GM10847 (cell line): Measurements from ENCODE around the gene TRMT61A.

ENCODE experiments used
- POLR2A ChIP-seq: IDR thresholded peaks from 2 replicates; pipeline ENCODE4 v1.6.1; 2011; ENCODE audit not compliant: insufficient read length; ENCODE audit errors: extremely low read depth

TRMT61A gene

GRCh38 chr14:103526914-103527248 is 2.1 kb upstream of the TRMT61A start:
- TF ChIP-seq POLR2A, result no peak

DNA sequence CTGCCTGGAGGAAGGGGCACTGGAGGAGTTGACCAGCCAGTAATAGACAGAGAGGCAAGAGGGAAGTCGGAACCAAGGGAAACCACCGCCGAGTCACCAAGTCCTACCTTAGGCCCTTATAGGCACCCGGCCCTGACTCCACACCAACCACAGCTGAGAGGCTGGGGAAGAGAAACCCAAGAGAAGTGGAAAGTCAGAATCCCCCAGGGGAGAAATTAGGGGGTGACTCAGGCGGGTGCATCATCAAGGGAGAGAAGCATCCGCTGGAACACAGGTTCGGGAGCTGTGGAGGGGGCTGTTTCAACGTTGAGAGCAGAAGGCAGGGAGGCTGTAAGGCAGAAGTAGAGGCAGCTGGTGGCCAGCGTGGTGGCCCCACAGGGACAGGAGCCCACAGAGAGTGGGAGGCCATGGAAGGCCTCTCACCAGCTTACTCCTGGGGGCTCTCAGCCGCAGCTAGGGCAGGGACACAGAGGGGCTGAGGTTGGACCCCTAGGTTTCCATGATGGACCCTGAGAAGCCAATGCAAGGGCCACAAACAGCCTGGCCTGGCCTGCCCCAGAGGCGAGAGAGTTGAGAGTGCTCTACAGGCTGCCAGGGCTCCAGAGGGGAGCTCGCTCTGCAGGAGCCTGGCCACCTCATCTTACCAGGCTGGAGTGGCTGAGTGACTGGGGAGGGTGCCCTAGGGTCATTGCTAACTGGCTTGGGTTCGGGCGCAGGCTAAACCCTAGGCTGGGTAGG is 1.4 kb upstream of the TRMT61A start:
- TF ChIP-seq POLR2A, result no peak

DNA sequence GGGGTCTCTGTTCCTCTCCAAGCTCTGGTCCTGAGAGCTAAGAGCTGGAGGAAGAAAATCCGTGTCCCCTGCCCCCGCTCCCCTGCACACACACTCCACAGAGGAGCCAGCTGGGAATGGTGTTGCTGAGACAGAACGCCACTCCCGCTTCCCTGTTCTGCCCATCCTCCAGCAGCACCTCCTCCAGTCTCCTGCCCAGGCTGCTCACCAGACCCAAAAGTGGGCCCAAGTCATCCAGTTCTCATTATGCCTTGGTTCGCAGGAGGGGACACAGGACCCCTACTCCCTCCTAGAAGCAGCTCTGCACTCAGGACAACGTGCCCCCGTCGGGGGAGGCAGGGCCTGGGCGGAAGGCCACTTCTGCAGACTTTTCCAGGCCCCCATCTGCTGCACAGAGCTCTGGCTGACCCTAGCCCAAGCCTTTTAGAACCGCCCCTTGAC is 830 bp upstream of the TRMT61A start:
- no peak for TF ChIP-seq POLR2A

GRCh38 chr14:103529383-103530365 is 678 bp downstream of the TRMT61A start:
- no peak for TF ChIP-seq POLR2A

- TF ChIP-seq POLR2A, result no peak
Measured at GRCh38 chr14:103530390-103530789, 1.4 kb downstream of the TRMT61A start.

DNA sequence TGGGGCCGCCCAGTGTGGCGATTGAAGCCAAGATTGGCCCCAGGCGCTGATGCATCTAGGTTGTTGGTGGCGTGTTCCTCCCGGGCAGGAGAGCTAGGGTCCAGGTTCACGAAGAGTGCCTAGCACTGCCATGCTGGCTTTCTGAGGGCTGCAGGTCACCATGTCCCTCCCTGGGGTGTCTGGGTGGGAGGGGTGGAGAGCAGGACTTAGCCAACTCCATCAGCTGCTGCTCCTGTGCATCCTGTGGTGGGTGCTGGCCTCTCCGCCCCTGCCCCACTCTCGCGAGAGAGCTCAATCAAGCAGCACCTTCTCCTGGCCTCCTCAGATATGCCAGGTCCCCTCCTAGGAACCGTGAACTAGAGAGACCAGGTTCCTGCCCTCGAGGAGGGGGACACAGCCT is 1.8 kb downstream of the TRMT61A start:
- no peak for TF ChIP-seq POLR2A

DNA sequence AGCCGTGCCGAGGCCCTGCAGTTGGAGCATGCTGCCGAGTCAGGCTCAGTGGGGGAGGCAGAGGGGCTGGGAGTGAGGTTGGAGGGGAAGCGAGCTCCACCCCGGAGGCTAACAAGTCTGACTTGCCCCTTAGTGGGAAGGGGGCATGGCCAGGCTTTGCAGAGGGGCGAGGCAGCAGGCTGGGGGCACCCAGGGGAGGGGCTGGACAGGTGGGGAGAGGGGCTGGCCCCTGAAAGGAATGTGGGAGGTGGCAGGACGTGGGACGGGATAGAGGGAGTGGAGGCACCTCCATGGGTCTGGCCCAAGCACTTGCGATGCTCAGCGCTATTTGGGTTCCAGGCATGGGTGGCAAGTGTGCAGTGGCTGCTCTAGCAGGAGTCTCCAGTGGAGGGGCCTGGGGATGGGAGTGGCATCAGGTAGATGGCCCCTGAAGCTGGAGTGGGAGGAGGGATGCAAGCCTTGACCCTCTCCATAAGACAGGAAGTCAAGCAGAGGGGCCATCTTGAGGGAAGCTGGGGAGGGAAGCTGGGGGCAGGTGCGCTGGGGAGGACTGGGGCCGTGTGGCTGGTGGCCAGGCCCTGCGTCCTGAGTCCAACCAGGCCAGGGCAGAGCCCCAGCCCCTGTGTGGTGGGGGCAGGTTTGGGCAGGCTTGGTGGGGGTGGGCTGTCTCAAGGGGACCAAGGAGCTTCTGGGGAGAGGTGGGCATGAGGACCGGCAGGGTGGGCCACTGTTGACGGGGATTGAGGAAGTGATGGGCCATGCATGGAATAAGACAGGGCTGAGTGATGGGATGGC is 2.6 kb downstream of the TRMT61A start:
- TF ChIP-seq POLR2A, result no peak

GRCh38 chr14:103532216-103533136 is 3.5 kb downstream of the TRMT61A start:
- TF ChIP-seq POLR2A, result no peak

- no peak for TF ChIP-seq POLR2A
Measured at GRCh38 chr14:103533137-103533998, 4.4 kb downstream of the TRMT61A start.

DNA sequence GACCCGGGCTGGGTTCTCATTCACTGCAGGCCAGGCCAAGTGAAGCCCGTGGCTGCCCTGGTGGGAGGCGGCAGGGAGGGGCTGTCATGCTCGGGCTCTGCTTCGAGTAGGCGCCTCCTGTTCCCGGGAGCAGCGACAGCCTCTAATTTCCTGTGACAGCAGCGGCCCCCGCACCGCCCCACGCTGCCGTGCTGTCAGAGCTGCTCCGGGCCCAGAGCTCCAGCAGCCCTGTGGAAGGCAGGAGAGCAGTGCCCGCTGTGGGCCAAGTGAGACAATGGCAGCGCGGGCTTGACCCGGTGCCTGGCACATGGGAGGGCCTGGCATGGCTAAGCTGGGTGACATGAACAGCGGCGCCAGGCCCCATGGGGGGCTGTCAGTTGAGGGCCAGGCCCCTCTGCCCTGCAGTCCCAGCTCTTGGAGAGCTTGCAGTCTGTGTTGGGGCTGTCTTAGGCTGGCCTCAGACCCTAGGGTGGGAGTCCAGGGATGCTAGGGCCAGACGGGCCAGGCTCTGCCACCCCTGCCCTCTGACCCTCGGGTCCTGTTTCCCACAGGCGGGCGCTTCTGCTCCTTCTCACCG is 5.1 kb downstream of the TRMT61A start:
- TF ChIP-seq POLR2A, result no peak

DNA sequence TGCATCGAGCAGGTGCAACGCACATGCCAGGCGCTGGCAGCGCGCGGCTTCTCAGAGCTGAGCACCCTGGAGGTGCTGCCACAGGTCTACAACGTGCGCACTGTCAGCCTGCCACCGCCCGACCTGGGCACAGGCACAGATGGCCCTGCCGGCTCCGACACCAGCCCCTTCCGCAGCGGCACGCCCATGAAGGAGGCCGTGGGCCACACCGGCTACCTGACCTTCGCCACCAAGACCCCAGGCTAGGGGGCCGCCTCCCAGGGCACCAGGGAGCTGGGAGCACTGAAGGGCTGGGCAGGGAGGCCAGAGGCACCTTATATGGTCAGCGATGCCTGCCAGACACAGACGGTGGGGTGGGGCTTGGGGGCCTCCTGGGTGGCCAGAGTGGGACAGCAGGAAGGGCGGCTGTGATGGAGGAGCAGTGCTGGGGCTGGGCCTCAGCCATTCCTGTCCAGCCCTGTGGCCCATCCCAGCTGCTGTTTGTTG is 5.6 kb downstream of the TRMT61A start:
- TF ChIP-seq POLR2A, result no peak

- no peak for TF ChIP-seq POLR2A
Measured at GRCh38 chr14:103535081-103535890, 6.3 kb downstream of the TRMT61A start.
